ENCODE results near the gene PCSK4.

GRCh38 chr19:1449467-1450442, 40.4 kb downstream of the PCSK4 start, which contains the start of gene APC2:
- no peak for TF ChIP-seq CTCF (conservative IDR thresholded peaks at IDR 0.05; ENCODE audit: low read depth, low read length)
- TF ChIP-seq EZH2phosphoT487 (IDR thresholded peaks at IDR 0.05; ENCODE audit: borderline replicate concordance, low read length) = no peak
